GM12878 (cell line): Measurements from ENCODE around the gene CNTNAP5. TPM values are rescaled to one million over a fixed set of nuclear protein-coding genes. Genes with fewer than 3 reads are reported as not detected.

Experiments used
- CBX5 ChIP-seq: sonication (generic); IDR thresholded peaks from 2 replicates; pipeline ENCODE4 v1.6.1; 2016; ENCODE audit warnings: low read depth, moderate library complexity, mild to moderate bottlenecking, inconsistent platforms
- CREB1 ChIP-seq: IDR thresholded peaks from 2 replicates; pipeline ENCODE4 v1.6.1; 2012; ENCODE audit warnings: low read depth, mild to moderate bottlenecking, inconsistent platforms
- ETV6 ChIP-seq, 2 experiments: fragments of 450-650 bp in 1 of 2; IDR thresholded peaks in 1 of 2; conservative IDR thresholded peaks in 1 of 2; 2 replicates each; pipeline ENCODE4 v1.6.1; 2014; ENCODE audit warnings: antibody characterized with exemption in 1 of 2, borderline replicate concordance in 1 of 2, low read depth in 1 of 2, mild to moderate bottlenecking in 1 of 2, moderate library complexity in 1 of 2
- FOXK2 ChIP-seq: fragments of 450-650 bp; IDR thresholded peaks from 2 replicates; pipeline ENCODE4 v1.6.1; 2017; ENCODE audit warnings: mild to moderate bottlenecking, moderate library complexity
- JUNB ChIP-seq: IDR thresholded peaks from 2 replicates; pipeline ENCODE4 v1.6.1; 2016; ENCODE audit warnings: antibody characterized with exemption, mild to moderate bottlenecking
- KAT2A ChIP-seq: conservative IDR thresholded peaks from 2 replicates; pipeline ENCODE4 v1.6.1; 2011; ENCODE audit warnings: low read depth, low read length; ENCODE audit not compliant: control insufficient read depth
- POLR2A ChIP-seq: IDR thresholded peaks from 2 replicates; pipeline ENCODE4 v1.6.1; 2011; ENCODE audit warnings: low read depth, mild to moderate bottlenecking, low read length
- SUPT20H ChIP-seq: IDR thresholded peaks from 2 replicates; pipeline ENCODE4 v1.6.1; 2011; ENCODE audit warnings: low read depth, mild to moderate bottlenecking, low read length, moderate library complexity, borderline replicate concordance; ENCODE audit not compliant: control insufficient read depth
- polyA plus RNA-seq, 11 experiments: library from polyadenylated mRNA; depleted of rRNA in 4 of 11; unstranded in 6 of 11; stranded (reverse) in 5 of 11; fragments of >200 nt; fragmentation: Nextera tagmentation in 4 of 11; fragmentation: Illumina TruSeq in 1 of 11; extraction: Ambion mirVana in 4 of 11; extraction: Trizol in 1 of 11; gene quantifications; 1 replicate in 1 of 11; 2 replicates in 10 of 11; pipeline versions ENCODE4 v1.2.1 to v1.2.3, GENCODE V29; 2011 to 2016; ENCODE audit warnings: inconsistent platforms in 2 of 11, missing spikeins in 2 of 11, low read depth in 1 of 11
- total RNA-seq, 4 experiments: library from RNA; depleted of rRNA in 3 of 4; stranded (reverse); fragments of >200 nt in 3 of 4; fragmentation: Illumina TruSeq in 1 of 4; extraction: Trizol in 1 of 4; gene quantifications; 2 replicates each; pipeline versions ENCODE4 v1.2.1 to v1.2.3, GENCODE V29; 2013 to 2021
- TF ChIP-seq, protein P1 (sequence below): fragments of 450-650 bp; IDR thresholded peaks from 2 replicates; pipeline ENCODE4 v1.6.1; 2016; ENCODE audit warnings: mild to moderate bottlenecking, moderate library complexity, borderline replicate concordance
- TF ChIP-seq, protein P2 (sequence below), 3 experiments: IDR thresholded peaks in 2 of 3; conservative IDR thresholded peaks in 1 of 3; 2 replicates each; pipeline ENCODE4 v1.5.1; 2011; ENCODE audit warnings: low read depth in 3 of 3, low read length in 3 of 3, mild to moderate bottlenecking in 3 of 3, control low read depth in 2 of 3, moderate library complexity in 2 of 3, inconsistent platforms in 1 of 3, mixed read lengths in 1 of 3; ENCODE audit not compliant: control insufficient read depth in 2 of 3, insufficient read depth in 1 of 3; ENCODE audit errors: extremely low read depth in 1 of 3
- TF ChIP-seq, protein P3 (sequence below): fragments of 450-650 bp; IDR thresholded peaks from 2 replicates; pipeline ENCODE4 v1.6.1; 2017; ENCODE audit warnings: low read depth, mild to moderate bottlenecking, moderate library complexity
- TF ChIP-seq, protein P4 (sequence below): fragments of 450-650 bp; IDR thresholded peaks from 2 replicates; pipeline ENCODE4 v1.6.1; 2014; ENCODE audit warnings: mild to moderate bottlenecking
- TF ChIP-seq, protein P5 (sequence below): fragments of 450-650 bp; IDR thresholded peaks from 2 replicates; pipeline ENCODE4 v1.6.1; 2016; ENCODE audit warnings: mild to moderate bottlenecking
- TF ChIP-seq, protein P6 (sequence below): fragments of 150-350 bp; IDR thresholded peaks from 2 replicates; pipeline ENCODE4 v1.6.1; 2016; ENCODE audit warnings: low read depth, low read length

The CNTNAP5 gene
- total and polyA plus RNA-seq, 10 of the 15 experiments (the other 5 are each of a cell fraction or from before 2014, with no cell fraction given): not detected

DNA sequence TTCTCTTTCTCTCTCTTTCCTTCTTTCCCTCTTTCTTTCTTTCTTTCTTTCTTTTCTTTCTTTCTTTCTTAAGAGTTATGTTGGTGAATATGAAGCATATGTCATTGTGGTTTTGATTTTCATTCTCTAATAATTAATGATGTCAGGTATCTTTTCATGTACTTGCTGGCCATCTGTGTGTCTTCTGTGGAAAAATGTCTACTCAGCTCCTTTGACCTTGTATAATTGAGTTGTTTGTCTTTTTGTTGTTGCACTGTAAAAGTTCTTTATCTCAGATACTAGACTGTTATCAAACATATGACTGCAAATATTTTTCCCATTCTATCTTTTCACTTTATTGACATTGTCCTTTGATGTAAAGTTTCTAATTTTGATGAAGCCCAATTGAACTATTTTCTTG lies 645.1 kb downstream of the CNTNAP5 start (continued):
- TF ChIP-seq, protein P1, sequence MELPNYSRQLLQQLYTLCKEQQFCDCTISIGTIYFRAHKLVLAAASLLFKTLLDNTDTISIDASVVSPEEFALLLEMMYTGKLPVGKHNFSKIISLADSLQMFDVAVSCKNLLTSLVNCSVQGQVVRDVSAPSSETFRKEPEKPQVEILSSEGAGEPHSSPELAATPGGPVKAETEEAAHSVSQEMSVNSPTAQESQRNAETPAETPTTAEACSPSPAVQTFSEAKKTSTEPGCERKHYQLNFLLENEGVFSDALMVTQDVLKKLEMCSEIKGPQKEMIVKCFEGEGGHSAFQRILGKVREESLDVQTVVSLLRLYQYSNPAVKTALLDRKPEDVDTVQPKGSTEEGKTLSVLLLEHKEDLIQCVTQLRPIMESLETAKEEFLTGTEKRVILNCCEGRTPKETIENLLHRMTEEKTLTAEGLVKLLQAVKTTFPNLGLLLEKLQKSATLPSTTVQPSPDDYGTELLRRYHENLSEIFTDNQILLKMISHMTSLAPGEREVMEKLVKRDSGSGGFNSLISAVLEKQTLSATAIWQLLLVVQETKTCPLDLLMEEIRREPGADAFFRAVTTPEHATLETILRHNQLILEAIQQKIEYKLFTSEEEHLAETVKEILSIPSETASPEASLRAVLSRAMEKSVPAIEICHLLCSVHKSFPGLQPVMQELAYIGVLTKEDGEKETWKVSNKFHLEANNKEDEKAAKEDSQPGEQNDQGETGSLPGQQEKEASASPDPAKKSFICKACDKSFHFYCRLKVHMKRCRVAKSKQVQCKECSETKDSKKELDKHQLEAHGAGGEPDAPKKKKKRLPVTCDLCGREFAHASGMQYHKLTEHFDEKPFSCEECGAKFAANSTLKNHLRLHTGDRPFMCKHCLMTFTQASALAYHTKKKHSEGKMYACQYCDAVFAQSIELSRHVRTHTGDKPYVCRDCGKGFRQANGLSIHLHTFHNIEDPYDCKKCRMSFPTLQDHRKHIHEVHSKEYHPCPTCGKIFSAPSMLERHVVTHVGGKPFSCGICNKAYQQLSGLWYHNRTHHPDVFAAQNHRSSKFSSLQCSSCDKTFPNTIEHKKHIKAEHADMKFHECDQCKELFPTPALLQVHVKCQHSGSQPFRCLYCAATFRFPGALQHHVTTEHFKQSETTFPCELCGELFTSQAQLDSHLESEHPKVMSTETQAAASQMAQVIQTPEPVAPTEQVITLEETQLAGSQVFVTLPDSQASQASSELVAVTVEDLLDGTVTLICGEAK: no peak
- TF ChIP-seq, protein P2, sequence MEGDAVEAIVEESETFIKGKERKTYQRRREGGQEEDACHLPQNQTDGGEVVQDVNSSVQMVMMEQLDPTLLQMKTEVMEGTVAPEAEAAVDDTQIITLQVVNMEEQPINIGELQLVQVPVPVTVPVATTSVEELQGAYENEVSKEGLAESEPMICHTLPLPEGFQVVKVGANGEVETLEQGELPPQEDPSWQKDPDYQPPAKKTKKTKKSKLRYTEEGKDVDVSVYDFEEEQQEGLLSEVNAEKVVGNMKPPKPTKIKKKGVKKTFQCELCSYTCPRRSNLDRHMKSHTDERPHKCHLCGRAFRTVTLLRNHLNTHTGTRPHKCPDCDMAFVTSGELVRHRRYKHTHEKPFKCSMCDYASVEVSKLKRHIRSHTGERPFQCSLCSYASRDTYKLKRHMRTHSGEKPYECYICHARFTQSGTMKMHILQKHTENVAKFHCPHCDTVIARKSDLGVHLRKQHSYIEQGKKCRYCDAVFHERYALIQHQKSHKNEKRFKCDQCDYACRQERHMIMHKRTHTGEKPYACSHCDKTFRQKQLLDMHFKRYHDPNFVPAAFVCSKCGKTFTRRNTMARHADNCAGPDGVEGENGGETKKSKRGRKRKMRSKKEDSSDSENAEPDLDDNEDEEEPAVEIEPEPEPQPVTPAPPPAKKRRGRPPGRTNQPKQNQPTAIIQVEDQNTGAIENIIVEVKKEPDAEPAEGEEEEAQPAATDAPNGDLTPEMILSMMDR (IDR thresholded peaks at IDR 0.05 in 2 of 3, conservative IDR thresholded peaks at IDR 0.05 in 1 of 3; ENCODE audit: control insufficient read depth in 2 of 3, extremely low read depth in 1 of 3, insufficient read depth in 1 of 3, low read depth in 3 of 3, low read length in 3 of 3): no peak
- TF ChIP-seq POLR2A (no peak), CREB1 (no peak), SUPT20H (no peak), FOXK2 (no peak), KAT2A (no peak), JUNB (no peak), ETV6 (conservative IDR thresholded peaks at IDR 0.05 in 1 of 2, IDR thresholded peaks at IDR 0.05 in 1 of 2; ENCODE audit: borderline replicate concordance in 1 of 2, low read depth in 1 of 2) (no peak), CBX5 (no peak)
- TF ChIP-seq, protein P3, sequence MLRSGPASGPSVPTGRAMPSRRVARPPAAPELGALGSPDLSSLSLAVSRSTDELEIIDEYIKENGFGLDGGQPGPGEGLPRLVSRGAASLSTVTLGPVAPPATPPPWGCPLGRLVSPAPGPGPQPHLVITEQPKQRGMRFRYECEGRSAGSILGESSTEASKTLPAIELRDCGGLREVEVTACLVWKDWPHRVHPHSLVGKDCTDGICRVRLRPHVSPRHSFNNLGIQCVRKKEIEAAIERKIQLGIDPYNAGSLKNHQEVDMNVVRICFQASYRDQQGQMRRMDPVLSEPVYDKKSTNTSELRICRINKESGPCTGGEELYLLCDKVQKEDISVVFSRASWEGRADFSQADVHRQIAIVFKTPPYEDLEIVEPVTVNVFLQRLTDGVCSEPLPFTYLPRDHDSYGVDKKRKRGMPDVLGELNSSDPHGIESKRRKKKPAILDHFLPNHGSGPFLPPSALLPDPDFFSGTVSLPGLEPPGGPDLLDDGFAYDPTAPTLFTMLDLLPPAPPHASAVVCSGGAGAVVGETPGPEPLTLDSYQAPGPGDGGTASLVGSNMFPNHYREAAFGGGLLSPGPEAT: no peak
- TF ChIP-seq, protein P4, sequence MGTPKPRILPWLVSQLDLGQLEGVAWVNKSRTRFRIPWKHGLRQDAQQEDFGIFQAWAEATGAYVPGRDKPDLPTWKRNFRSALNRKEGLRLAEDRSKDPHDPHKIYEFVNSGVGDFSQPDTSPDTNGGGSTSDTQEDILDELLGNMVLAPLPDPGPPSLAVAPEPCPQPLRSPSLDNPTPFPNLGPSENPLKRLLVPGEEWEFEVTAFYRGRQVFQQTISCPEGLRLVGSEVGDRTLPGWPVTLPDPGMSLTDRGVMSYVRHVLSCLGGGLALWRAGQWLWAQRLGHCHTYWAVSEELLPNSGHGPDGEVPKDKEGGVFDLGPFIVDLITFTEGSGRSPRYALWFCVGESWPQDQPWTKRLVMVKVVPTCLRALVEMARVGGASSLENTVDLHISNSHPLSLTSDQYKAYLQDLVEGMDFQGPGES: no peak
- TF ChIP-seq, protein P5, sequence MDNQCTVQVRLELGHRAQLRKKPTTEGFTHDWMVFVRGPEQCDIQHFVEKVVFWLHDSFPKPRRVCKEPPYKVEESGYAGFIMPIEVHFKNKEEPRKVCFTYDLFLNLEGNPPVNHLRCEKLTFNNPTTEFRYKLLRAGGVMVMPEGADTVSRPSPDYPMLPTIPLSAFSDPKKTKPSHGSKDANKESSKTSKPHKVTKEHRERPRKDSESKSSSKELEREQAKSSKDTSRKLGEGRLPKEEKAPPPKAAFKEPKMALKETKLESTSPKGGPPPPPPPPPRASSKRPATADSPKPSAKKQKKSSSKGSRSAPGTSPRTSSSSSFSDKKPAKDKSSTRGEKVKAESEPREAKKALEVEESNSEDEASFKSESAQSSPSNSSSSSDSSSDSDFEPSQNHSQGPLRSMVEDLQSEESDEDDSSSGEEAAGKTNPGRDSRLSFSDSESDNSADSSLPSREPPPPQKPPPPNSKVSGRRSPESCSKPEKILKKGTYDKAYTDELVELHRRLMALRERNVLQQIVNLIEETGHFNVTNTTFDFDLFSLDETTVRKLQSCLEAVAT: no peak
- TF ChIP-seq, protein P6, sequence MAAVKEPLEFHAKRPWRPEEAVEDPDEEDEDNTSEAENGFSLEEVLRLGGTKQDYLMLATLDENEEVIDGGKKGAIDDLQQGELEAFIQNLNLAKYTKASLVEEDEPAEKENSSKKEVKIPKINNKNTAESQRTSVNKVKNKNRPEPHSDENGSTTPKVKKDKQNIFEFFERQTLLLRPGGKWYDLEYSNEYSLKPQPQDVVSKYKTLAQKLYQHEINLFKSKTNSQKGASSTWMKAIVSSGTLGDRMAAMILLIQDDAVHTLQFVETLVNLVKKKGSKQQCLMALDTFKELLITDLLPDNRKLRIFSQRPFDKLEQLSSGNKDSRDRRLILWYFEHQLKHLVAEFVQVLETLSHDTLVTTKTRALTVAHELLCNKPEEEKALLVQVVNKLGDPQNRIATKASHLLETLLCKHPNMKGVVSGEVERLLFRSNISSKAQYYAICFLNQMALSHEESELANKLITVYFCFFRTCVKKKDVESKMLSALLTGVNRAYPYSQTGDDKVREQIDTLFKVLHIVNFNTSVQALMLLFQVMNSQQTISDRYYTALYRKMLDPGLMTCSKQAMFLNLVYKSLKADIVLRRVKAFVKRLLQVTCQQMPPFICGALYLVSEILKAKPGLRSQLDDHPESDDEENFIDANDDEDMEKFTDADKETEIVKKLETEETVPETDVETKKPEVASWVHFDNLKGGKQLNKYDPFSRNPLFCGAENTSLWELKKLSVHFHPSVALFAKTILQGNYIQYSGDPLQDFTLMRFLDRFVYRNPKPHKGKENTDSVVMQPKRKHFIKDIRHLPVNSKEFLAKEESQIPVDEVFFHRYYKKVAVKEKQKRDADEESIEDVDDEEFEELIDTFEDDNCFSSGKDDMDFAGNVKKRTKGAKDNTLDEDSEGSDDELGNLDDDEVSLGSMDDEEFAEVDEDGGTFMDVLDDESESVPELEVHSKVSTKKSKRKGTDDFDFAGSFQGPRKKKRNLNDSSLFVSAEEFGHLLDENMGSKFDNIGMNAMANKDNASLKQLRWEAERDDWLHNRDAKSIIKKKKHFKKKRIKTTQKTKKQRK: no peak
